B cell (primary cell): Measurements from ENCODE around the gene TNRC6A. TPM values are rescaled to one million over a fixed set of nuclear protein-coding genes. Genes with fewer than 3 reads are reported as not detected.

ENCODE experiments used
- ATAC-seq: fragments of 200-7000 bp; cut with Tn5 transposase; one replicate; pipeline ENCODE4 v1.10.0; 2021; ENCODE audit warnings: low read depth, mild to moderate bottlenecking, moderate number of reproducible peaks, moderate library complexity
- CTCF ChIA-PET: fragments of 350-600 bp; sonication (Branson Sonifier 250); formaldehyde crosslinking; loops from one replicate; lab custom pipeline; 2021; ENCODE audit warnings: antibody characterized with exemption, inconsistent platforms; lab: Charles Lee
- POLR2A ChIA-PET: fragments of 350-600 bp; sonication (Branson Sonifier 250); formaldehyde crosslinking; loops from one replicate; lab custom pipeline; 2021; ENCODE audit warnings: antibody characterized with exemption; lab: Charles Lee
- DNase-seq: peaks from one replicate; pipeline ENCODE4 v3.0.0; 2013
- H2AFZ ChIP-seq: 2 replicates; pipeline ENCODE4 v1.6.1; 2012; ENCODE audit warnings: mild to moderate bottlenecking, low read depth, low read length; ENCODE audit not compliant: insufficient read depth, poor library complexity, severe bottlenecking
- H3K27ac ChIP-seq, 2 donors: 1 replicate in 1 of 2; 2 replicates in 1 of 2; pipeline ENCODE4 v1.5.1; 2012 to 2013; ENCODE audit warnings: low read length in 2 of 2, mild to moderate bottlenecking in 2 of 2, moderate library complexity in 1 of 2
- H3K27me3 ChIP-seq, 4 experiments: fragments of 200-600 bp in 1 of 4; sonication (generic) in 1 of 4; replicated peaks in 1 of 4; 1 replicate in 2 of 4; 2 replicates in 2 of 4; pipeline versions ENCODE4 v1.6.1 to v1.7.0; 2013 to 2016; ENCODE audit warnings: low read length in 3 of 4, mild to moderate bottlenecking in 2 of 4, mixed read lengths in 1 of 4, moderate library complexity in 1 of 4; ENCODE audit not compliant: insufficient read depth in 4 of 4, control insufficient read depth in 3 of 4; ENCODE audit errors: control extremely low read depth in 1 of 4
- H3K36me3 ChIP-seq, 2 experiments: replicated peaks in 1 of 2; 1 replicate in 1 of 2; 2 replicates in 1 of 2; pipeline versions ENCODE4 v1.6.1 to v1.7.1; 2013; ENCODE audit warnings: low read length in 1 of 2; ENCODE audit not compliant: insufficient read depth in 2 of 2, control insufficient read depth in 1 of 2; ENCODE audit errors: control extremely low read depth in 1 of 2, extremely low read depth in 1 of 2
- H3K4me1 ChIP-seq, 2 donors: fragments of 200-600 bp in 1 of 2; sonication (generic) in 1 of 2; 1 replicate in 1 of 2; 2 replicates in 1 of 2; pipeline versions ENCODE4 v1.5.1 to v1.6.1; 2013 to 2017; ENCODE audit warnings: low read length in 2 of 2; ENCODE audit not compliant: control insufficient read depth in 2 of 2, insufficient read depth in 2 of 2
- H3K4me2 ChIP-seq: replicated peaks from 2 replicates; pipeline ENCODE3; 2012; ENCODE audit warnings: mild to moderate bottlenecking, low read depth, low read length; ENCODE audit not compliant: poor library complexity, severe bottlenecking
- H3K4me3 ChIP-seq, 5 experiments: fragments of 200-600 bp in 1 of 5; sonication (generic) in 1 of 5; 1 replicate in 3 of 5; 2 replicates in 2 of 5; pipeline versions ENCODE4 v1.5.1 to v1.7.0; 2011 to 2016; ENCODE audit warnings: low read length in 4 of 5, mild to moderate bottlenecking in 4 of 5, low read depth in 2 of 5, control low read depth in 1 of 5, moderate library complexity in 1 of 5; ENCODE audit not compliant: insufficient read depth in 1 of 5; ENCODE audit errors: control extremely low read depth in 1 of 5, extremely low read depth in 1 of 5
- H3K79me2 ChIP-seq: fragments of 200-600 bp; sonication (generic); one replicate; pipeline ENCODE4 v1.6.0; 2016; ENCODE audit warnings: low read length; ENCODE audit not compliant: control insufficient read depth, insufficient read depth
- H3K9ac ChIP-seq: fragments of 200-600 bp; sonication (generic); 2 replicates; pipeline ENCODE4 v1.6.1; 2017; ENCODE audit warnings: mild to moderate bottlenecking, low read length, moderate library complexity
- H3K9me3 ChIP-seq, 3 donors: one replicate each; pipeline versions ENCODE4 v1.6.1 to v1.7.1; 2013; ENCODE audit warnings: low read length in 2 of 3; ENCODE audit not compliant: control insufficient read depth in 2 of 3, insufficient read depth in 1 of 3; ENCODE audit errors: control extremely low read depth in 1 of 3
- H4K20me1 ChIP-seq: 2 replicates; pipeline ENCODE4 v1.6.0; 2012; ENCODE audit warnings: mild to moderate bottlenecking, low read length; ENCODE audit not compliant: insufficient read depth, control insufficient read depth, poor library complexity, severe bottlenecking
- H3K27ac Mint-ChIP-seq: one replicate; pipeline ENCODE4 v1.8.0; 2021; ENCODE audit warnings: mixed read lengths
- H3K27me3 Mint-ChIP-seq: one replicate; pipeline ENCODE4 v1.8.0; 2021; ENCODE audit warnings: mixed read lengths
- H3K4me1 Mint-ChIP-seq: one replicate; pipeline ENCODE4 v1.8.0; 2021; ENCODE audit warnings: mixed read lengths
- H3K4me3 Mint-ChIP-seq: one replicate; pipeline ENCODE4 v1.8.0; 2021; ENCODE audit warnings: mixed read lengths
- H3K9me3 Mint-ChIP-seq: one replicate; pipeline ENCODE4 v1.8.0; 2022; ENCODE audit warnings: mixed read lengths; ENCODE audit not compliant: insufficient read depth
- EZH2 ChIP-seq: IDR thresholded peaks from 2 replicates; pipeline ENCODE4 v1.6.1; 2012; ENCODE audit warnings: borderline replicate concordance, low read depth, mild to moderate bottlenecking, moderate library complexity, low read length; ENCODE audit not compliant: insufficient read depth, poor library complexity, severe bottlenecking
- WGBS: methylation state at CpG from one replicate; pipeline ENCODE4 v1.1.5; 2013; ENCODE audit warnings: missing lambda C conversion rate; ENCODE audit not compliant: insufficient coverage; 5-methylcytosine and 5-hydroxymethylcytosine counted together
- intact Hi-C: fragments of 100-400 bp; cut with micrococcal nuclease; formaldehyde crosslinking; loops from one replicate; pipeline ENCODE4 v1.10.0; 2022
- polyA plus RNA-seq: library from polyadenylated mRNA; depleted of rRNA; stranded (reverse); fragments of >200 nt; gene quantifications from 2 replicates; pipeline ENCODE4 v1.2.3, GENCODE V29; 2012
- total RNA-seq, 2 donors: library from RNA; stranded (reverse); fragments of 120-200 nt in 1 of 2; gene quantifications; 1 replicate in 1 of 2; 2 replicates in 1 of 2; pipeline versions ENCODE4 v1.2.3 to v1.2.4, GENCODE V29; 2013 to 2022
- TF ChIP-seq, protein P1 (sequence below): fragments of 200-600 bp; IDR thresholded peaks from one replicate; pipeline ENCODE4 v1.8.0; 2022; ENCODE audit warnings: antibody characterized with exemption, mild to moderate bottlenecking

TNRC6A gene
- total and polyA plus RNA-seq, 2 donors (not counting 1 experiment from before 2014, with no cell fraction given): 79.3 to 104 TPM

- ATAC-seq (no peak), DNase-seq (no peak)
- ChIA-PET POLR2A (no interaction called here), CTCF (interaction anchor here (0.9 kb wide), 1 partner anchor 21 kb away, joined by 3 read pairs; no protein-coding TSS in a partner anchor)
- no peaks in the 10 kb centered on the region for H3K4me1 ChIP-seq
- no peak overlapping the region for H3K4me3 Mint-ChIP-seq
- TF ChIP-seq, protein P1, sequence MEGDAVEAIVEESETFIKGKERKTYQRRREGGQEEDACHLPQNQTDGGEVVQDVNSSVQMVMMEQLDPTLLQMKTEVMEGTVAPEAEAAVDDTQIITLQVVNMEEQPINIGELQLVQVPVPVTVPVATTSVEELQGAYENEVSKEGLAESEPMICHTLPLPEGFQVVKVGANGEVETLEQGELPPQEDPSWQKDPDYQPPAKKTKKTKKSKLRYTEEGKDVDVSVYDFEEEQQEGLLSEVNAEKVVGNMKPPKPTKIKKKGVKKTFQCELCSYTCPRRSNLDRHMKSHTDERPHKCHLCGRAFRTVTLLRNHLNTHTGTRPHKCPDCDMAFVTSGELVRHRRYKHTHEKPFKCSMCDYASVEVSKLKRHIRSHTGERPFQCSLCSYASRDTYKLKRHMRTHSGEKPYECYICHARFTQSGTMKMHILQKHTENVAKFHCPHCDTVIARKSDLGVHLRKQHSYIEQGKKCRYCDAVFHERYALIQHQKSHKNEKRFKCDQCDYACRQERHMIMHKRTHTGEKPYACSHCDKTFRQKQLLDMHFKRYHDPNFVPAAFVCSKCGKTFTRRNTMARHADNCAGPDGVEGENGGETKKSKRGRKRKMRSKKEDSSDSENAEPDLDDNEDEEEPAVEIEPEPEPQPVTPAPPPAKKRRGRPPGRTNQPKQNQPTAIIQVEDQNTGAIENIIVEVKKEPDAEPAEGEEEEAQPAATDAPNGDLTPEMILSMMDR: no peak
- TF ChIP-seq EZH2: no peak
- no CpG with 5 or more reads among the region's 4 CpGs for WGBS
- peaks cover 20% of the 10 kb centered on the region for H3K4me1 Mint-ChIP-seq
- no peaks in the 10 kb centered on the region for H3K27me3 Mint-ChIP-seq
- no peak overlapping the region for H2AFZ ChIP-seq
- peaks cover 10 to 44% of the 10 kb centered on the region in 2 experiments for H3K36me3 ChIP-seq
- no peak overlapping the region for H3K4me2 ChIP-seq
- intact Hi-C loops: no loop called here
- no peaks in the 10 kb centered on the region for H3K9me3 ChIP-seq
- no peak overlapping the region for H3K27ac Mint-ChIP-seq
- H3K4me3 ChIP-seq: no peak overlapping the region
- no peaks in the 10 kb centered on the region for H3K9me3 Mint-ChIP-seq
- H4K20me1 ChIP-seq: peaks cover 18% of the 10 kb centered on the region
- H3K9ac ChIP-seq: no peak overlapping the region
- H3K27me3 ChIP-seq: no peaks in the 10 kb centered on the region
- H3K27ac ChIP-seq: no peak overlapping the region
- H3K79me2 ChIP-seq: peaks cover 19% of the 10 kb centered on the region
Measured at GRCh38 chr16:24773771-24774427, 44.4 kb downstream of the TNRC6A start.

- CTCF ChIA-PET: interaction anchor here (0.9 kb wide), 1 partner anchor 21 kb away, joined by 3 read pairs; no protein-coding TSS in a partner anchor
- no peak for TF ChIP-seq EZH2
- TF ChIP-seq, protein P1: no peak
- Mint-ChIP-seq H3K27ac (no peak overlapping the region), H3K9me3 (no peaks in the 10 kb centered on the region), H3K27me3 (no peaks in the 10 kb centered on the region), H3K4me1 (peaks cover 19% of the 10 kb centered on the region), H3K4me3 (no peak overlapping the region)
- Histone ChIP-seq H3K27ac (no peak overlapping the region), H3K4me1 (no peaks in the 10 kb centered on the region), H3K9ac (no peak overlapping the region), H3K9me3 (no peaks in the 10 kb centered on the region), H3K27me3 (no peaks in the 10 kb centered on the region), H2AFZ (no peak overlapping the region), H3K36me3 (peaks cover 10 to 50% of the 10 kb centered on the region in 2 experiments), H3K4me3 (no peak overlapping the region), H3K79me2 (peaks cover 19% of the 10 kb centered on the region), H4K20me1 (peaks cover 18% of the 10 kb centered on the region), H3K4me2 (no peak overlapping the region)
- no CpG with 5 or more reads among the region's 1 CpG for WGBS
- intact Hi-C loops: no loop called here
- DNase-seq (no peak), ATAC-seq (no peak)
- POLR2A ChIA-PET: no interaction called here
Measured at GRCh38 chr16:24774510-24774909, 45.1 kb downstream of the TNRC6A start.
